ENCODE data around the gene TPPP. TPM values are rescaled to one million over a fixed set of nuclear protein-coding genes. Genes with fewer than 3 reads are reported as not detected.

TPPP gene
- total RNA-seq, 2 experiments from 2014 or later, result 0.53 to 0.55 TPM

GRCh38 chr5:652773-653350, 40.3 kb downstream of the TPPP start:
- no peaks in the 10 kb centered on the region for H3K27me3 Mint-ChIP-seq
- intact Hi-C loops (cut with micrococcal nuclease), result no loop called here
- no peak for DNase-seq
- H3K4me1 Mint-ChIP-seq (ENCODE audit: low read depth), result no peaks in the 10 kb centered on the region
- H3K9me3 Mint-ChIP-seq, result no peaks in the 10 kb centered on the region
- no peak overlapping the region for H3K27ac Mint-ChIP-seq
- ChIA-PET CTCF (interaction anchor here (1.0 to 1.4 kb wide), 2 partner anchors 17 to 206 kb away, joined by 4 to 7 read pairs; no protein-coding TSS in a partner anchor), POLR2A (no interaction called here)
- H3K36me3 Mint-ChIP-seq, result peaks cover 26% of the 10 kb centered on the region
- no peak overlapping the region for H3K4me3 Mint-ChIP-seq

- Mint-ChIP-seq H3K9me3 (no peaks in the 10 kb centered on the region), H3K4me3 (no peak overlapping the region), H3K27me3 (no peaks in the 10 kb centered on the region), H3K36me3 (peaks cover 22% of the 10 kb centered on the region), H3K4me1 (ENCODE audit: low read depth) (no peaks in the 10 kb centered on the region), H3K27ac (no peak overlapping the region)
- CTCF ChIA-PET, result no interaction called here
- intact Hi-C loops (cut with micrococcal nuclease), result no loop called here
- POLR2A ChIA-PET, result no interaction called here
- DNase-seq, result no peak
These were observed 41.1 kb downstream of the TPPP start for GRCh38 chr5:652023-652515.

DNA sequence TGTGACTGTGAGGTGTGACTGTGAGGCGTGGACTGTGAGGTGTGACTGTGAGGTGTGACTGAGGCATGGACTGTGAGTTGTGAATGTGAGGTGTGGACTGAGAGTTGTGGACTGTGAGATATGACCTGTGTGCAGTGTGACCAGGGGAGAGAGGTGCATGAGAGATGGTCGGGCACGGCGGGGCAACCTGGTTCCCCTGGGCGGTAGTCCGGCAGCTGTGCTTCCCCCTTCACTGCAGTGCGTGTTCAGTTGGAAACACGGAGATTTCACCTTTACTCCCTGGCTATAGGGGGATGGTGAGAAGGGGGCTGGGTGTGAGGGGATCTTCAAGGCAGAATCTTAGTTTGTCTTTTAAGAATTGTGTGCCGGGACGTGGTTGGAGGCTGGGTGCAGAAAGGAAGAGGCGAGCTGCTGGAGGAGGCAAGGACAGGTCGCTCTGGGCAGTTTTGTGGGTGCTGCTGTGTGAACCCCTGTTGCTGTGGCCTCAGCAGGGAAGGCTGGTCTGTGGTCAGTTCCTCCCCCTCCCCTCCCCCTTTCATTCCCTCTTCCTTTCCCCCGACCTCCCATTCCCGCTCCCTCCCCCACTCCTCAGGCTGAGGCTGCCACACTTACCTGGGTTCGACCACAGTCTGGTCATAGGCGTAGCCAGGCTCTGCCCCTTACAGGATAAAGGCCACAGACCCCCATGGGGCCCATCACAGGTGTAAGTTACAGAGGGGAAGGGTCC, 41.7 kb downstream of the TPPP start:
- ChIA-PET POLR2A (no interaction called here), CTCF (no interaction called here)
- peaks cover 19% of the 10 kb centered on the region for H3K36me3 Mint-ChIP-seq
- H3K27me3 Mint-ChIP-seq, result no peaks in the 10 kb centered on the region
- no peak overlapping the region for H3K4me3 Mint-ChIP-seq
- H3K9me3 Mint-ChIP-seq, result no peaks in the 10 kb centered on the region
- intact Hi-C loops (cut with micrococcal nuclease), result no loop called here
- no peak overlapping the region for H3K27ac Mint-ChIP-seq
- DNase-seq, result no peak
- no peaks in the 10 kb centered on the region for H3K4me1 Mint-ChIP-seq (ENCODE audit: low read depth)

GRCh38 chr5:647727-648126, 45.4 kb downstream of the TPPP start:
- Mint-ChIP-seq H3K4me3 (no peak overlapping the region), H3K36me3 (peaks cover 22% of the 10 kb centered on the region), H3K27ac (no peak overlapping the region), H3K4me1 (ENCODE audit: low read depth) (peaks cover 2% of the 10 kb centered on the region), H3K27me3 (no peaks in the 10 kb centered on the region), H3K9me3 (no peaks in the 10 kb centered on the region)
- no peak for DNase-seq
- ChIA-PET CTCF (no interaction called here), POLR2A (no interaction called here)
- intact Hi-C loops (cut with micrococcal nuclease), result no loop called here

DNA sequence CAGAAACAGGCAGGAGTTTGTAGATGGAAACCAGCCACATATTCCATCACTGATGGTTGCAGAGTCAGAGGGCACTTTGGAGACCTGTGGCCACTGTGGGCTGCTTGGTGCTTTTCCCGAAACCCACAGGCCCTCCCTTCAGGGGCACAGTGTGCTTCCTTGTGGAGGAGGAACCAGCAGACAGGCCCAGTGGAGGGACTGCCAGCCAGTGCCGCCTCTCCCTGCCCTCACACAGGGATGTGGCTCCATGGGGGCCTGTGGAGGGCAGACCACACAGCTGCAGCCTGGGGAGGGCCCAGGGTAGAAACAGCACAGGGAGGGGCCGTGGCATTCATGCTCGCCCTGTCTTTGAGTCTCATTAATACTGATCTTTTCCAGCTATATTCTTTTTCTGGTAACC, 45.8 kb downstream of the TPPP start:
- H3K36me3 Mint-ChIP-seq, result peaks cover 18% of the 10 kb centered on the region
- intact Hi-C loops (cut with micrococcal nuclease), result no loop called here
- no peak for DNase-seq
- POLR2A ChIA-PET, result interaction anchor here (1.2 kb wide), 1 partner anchor 36 kb away, joined by 3 read pairs; the partner anchor contains the start of gene CEP72
- no peak overlapping the region for H3K27ac Mint-ChIP-seq
- H3K4me3 Mint-ChIP-seq, result no peak overlapping the region
- H3K4me1 Mint-ChIP-seq (ENCODE audit: low read depth), result peaks cover 2% of the 10 kb centered on the region
- H3K27me3 Mint-ChIP-seq, result no peaks in the 10 kb centered on the region
- no peaks in the 10 kb centered on the region for H3K9me3 Mint-ChIP-seq
- CTCF ChIA-PET, result no interaction called here

DNA sequence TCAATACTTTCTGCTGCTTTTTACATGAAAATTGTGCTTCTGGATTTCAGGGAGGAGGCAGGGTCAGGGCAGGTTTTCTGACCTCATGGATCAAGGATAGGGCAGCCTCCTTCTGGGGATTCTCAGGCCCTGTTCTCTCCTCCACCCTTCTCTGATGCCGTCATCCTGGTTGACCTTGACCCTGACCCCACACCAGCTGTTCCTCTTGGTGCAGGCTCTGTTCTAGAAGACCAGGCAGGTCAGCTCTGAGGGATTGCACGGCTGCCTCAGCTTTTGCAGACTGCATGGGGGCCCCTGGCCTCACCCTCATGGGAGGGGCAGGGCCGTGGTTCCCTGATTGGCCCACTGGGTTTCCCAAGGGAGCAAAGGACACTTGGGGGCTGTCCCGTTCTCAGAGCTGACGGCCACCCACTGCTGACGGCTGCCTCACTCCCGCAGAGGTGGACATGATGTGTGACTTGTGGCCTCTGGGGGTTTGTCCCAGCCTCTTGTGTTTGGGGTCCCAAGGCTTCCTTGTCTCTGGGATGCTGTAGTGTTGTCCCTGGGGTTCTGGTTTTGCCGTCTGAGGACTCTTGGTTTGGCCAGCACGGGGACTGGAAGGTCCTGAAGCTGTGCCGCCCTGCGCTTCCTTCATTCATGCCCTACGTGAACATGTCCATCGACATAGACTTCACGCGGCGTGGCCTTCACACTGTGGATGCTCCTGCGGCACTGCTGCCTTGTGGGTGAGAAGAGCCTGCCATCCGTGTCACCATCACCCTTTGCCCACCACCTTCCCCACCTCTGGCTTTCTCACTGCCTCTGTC, 46.6 kb downstream of the TPPP start:
- DNase-seq, result no peak
- no peaks in the 10 kb centered on the region for H3K27me3 Mint-ChIP-seq
- CTCF ChIA-PET, result interaction anchor here (0.5 kb wide), 1 partner anchor 159 kb away, joined by 3 read pairs; no protein-coding TSS in a partner anchor
- POLR2A ChIA-PET, result interaction anchor here (1.2 kb wide), 1 partner anchor 35 kb away, joined by 3 read pairs; the partner anchor contains the start of gene CEP72
- H3K9me3 Mint-ChIP-seq, result no peaks in the 10 kb centered on the region
- H3K4me3 Mint-ChIP-seq, result no peak overlapping the region
- intact Hi-C loops (cut with micrococcal nuclease), result no loop called here
- H3K36me3 Mint-ChIP-seq, result peaks cover 12% of the 10 kb centered on the region
- H3K27ac Mint-ChIP-seq, result no peak overlapping the region
- H3K4me1 Mint-ChIP-seq (ENCODE audit: low read depth), result peaks cover 2% of the 10 kb centered on the region

DNA sequence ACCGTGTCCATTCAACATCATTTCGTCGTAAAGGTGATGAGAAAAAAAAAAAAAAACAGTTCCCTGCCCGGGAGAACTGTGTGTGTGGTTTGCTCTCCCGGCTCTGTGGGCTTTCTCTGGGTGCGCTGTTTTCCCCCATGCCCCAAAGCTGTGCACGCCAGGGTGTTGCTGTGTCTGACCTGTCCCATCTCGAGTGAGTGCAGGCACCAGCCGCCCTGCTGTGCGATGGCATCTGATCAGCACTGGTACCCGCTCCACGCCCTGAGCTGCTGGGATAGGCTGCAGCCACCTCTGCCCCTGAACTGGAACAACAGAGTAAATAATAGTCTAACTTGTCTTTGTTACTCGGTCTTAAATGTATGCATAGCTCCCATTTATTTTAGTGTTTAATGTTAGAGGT, 47.7 kb downstream of the TPPP start:
- Mint-ChIP-seq H3K4me3 (no peak overlapping the region), H3K36me3 (peaks cover 15% of the 10 kb centered on the region), H3K4me1 (ENCODE audit: low read depth) (peaks cover 2% of the 10 kb centered on the region), H3K27me3 (no peaks in the 10 kb centered on the region), H3K27ac (no peak overlapping the region), H3K9me3 (no peaks in the 10 kb centered on the region)
- ChIA-PET POLR2A (no interaction called here), CTCF (no interaction called here)
- no peak for DNase-seq
- intact Hi-C loops (cut with micrococcal nuclease), result no loop called here

DNA sequence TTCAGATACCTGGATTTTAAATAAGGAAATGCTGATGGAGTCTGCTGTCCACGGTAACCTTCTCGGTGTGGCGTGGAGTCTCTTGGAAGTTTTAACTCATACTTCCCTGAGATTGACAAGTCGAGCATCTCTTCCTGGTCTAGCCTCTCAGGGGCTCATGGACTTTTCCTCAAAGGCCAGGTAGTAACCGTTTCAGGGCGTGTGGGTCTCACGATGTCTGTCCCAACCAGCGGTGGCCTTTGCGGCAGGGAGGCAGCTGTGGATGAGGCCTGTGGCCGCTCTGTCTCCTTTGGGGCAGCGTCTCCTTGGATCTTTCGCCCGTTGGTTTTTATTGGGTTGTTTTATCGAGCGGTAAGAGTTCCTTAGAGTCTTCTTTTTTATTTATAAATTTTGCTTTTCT, 48.2 kb downstream of the TPPP start:
- peaks cover 2% of the 10 kb centered on the region for H3K4me1 Mint-ChIP-seq (ENCODE audit: low read depth)
- no peaks in the 10 kb centered on the region for H3K9me3 Mint-ChIP-seq
- CTCF ChIA-PET, result no interaction called here
- no peak overlapping the region for H3K4me3 Mint-ChIP-seq
- H3K36me3 Mint-ChIP-seq, result peaks cover 18% of the 10 kb centered on the region
- DNase-seq, result no peak
- intact Hi-C loops (cut with micrococcal nuclease), result no loop called here
- H3K27ac Mint-ChIP-seq, result no peak overlapping the region
- no peaks in the 10 kb centered on the region for H3K27me3 Mint-ChIP-seq
- POLR2A ChIA-PET, result no interaction called here

DNA sequence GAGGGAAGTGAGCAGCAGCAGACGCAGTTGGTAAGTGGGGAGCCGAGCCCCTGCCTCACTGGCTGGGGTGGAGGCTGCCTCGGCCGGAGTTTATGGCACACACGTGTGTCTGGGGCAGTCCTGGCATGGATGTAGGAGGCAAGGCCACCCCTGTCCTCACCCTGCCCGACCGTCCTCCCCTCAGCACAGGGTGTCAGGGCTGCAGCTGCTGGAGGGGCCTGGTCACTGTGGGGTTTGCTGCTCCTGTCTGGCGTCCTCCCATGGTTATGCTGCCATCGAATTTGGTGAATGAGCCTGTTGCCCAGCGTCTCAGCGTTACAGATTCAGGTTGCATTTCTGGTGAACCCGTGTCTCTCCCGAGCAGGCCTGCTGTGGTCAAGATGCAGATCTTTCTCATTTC, 48.6 kb downstream of the TPPP start:
- intact Hi-C loops (cut with micrococcal nuclease), result no loop called here
- Mint-ChIP-seq H3K4me3 (no peak overlapping the region), H3K27me3 (no peaks in the 10 kb centered on the region), H3K9me3 (no peaks in the 10 kb centered on the region), H3K36me3 (peaks cover 18% of the 10 kb centered on the region), H3K27ac (no peak overlapping the region), H3K4me1 (ENCODE audit: low read depth) (peaks cover 2% of the 10 kb centered on the region)
- no peak for DNase-seq
- ChIA-PET CTCF (no interaction called here), POLR2A (no interaction called here)

DNA sequence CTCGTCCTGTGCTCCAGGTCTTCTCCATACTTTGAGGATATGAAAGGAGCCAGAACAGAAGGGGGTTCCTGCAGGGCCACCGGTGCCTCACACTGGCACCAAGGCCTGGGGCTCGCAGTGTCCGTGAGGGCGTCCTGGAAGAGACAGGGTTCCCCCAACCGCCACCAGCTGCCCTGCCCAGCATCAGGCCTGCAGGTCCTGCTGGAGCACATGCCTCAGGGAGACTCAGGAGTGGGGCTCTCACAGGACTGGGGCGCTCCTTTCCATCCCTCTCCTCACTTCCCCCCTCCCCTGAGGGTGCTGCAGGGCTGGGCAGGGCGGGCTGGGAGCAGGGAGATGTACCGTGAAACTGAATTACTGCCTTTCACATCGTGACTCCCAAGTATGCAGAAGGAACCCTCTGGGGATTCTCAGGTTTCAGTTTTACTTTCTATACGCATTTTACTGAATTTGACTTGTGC, 49.3 kb downstream of the TPPP start:
- CTCF ChIA-PET, result interaction anchor here (1.3 kb wide), 1 partner anchor 26 kb away, joined by 3 read pairs; no protein-coding TSS in a partner anchor
- no peak overlapping the region for H3K4me3 Mint-ChIP-seq
- intact Hi-C loops (cut with micrococcal nuclease), result no loop called here
- DNase-seq, result no peak
- H3K27ac Mint-ChIP-seq, result no peak overlapping the region
- peaks cover 2% of the 10 kb centered on the region for H3K4me1 Mint-ChIP-seq (ENCODE audit: low read depth)
- peaks cover 19% of the 10 kb centered on the region for H3K36me3 Mint-ChIP-seq
- POLR2A ChIA-PET, result no interaction called here
- no peaks in the 10 kb centered on the region for H3K9me3 Mint-ChIP-seq
- H3K27me3 Mint-ChIP-seq, result no peaks in the 10 kb centered on the region

DNA sequence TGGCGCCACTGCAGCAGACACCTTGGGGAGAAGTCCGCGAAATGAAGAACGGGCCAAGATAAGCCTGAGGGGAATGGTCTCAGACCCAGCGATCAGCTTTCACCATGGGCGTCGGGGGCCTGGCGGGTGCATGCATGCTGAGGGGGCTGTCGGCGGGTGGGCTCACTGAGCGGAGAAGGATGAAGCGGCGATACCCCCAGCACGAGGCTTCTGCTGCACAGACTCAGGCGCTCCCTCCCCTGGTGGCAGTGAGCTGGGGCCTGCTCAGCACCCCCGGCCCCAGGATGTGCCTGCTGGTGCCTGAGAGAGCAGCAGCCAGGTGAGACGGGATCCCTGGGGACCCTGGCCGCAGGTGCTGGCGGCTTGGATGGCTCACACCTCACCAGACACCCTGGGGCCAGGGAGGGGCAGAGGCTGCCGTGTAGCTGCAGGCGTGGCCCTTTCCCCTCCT, 49.8 kb downstream of the TPPP start:
- H3K27ac Mint-ChIP-seq, result no peak overlapping the region
- no peaks in the 10 kb centered on the region for H3K27me3 Mint-ChIP-seq
- H3K9me3 Mint-ChIP-seq, result no peaks in the 10 kb centered on the region
- no peak overlapping the region for H3K4me3 Mint-ChIP-seq
- ChIA-PET CTCF (interaction anchor here (1.3 kb wide), 1 partner anchor 27 kb away, joined by 3 read pairs; no protein-coding TSS in a partner anchor), POLR2A (interaction anchor here (0.6 kb wide), 1 partner anchor 29 kb away, joined by 3 read pairs; no protein-coding TSS in a partner anchor)
- H3K4me1 Mint-ChIP-seq (ENCODE audit: low read depth), result peaks cover 2% of the 10 kb centered on the region
- H3K36me3 Mint-ChIP-seq, result peaks cover 19% of the 10 kb centered on the region
- intact Hi-C loops (cut with micrococcal nuclease), result no loop called here
- DNase-seq, result no peak

DNA sequence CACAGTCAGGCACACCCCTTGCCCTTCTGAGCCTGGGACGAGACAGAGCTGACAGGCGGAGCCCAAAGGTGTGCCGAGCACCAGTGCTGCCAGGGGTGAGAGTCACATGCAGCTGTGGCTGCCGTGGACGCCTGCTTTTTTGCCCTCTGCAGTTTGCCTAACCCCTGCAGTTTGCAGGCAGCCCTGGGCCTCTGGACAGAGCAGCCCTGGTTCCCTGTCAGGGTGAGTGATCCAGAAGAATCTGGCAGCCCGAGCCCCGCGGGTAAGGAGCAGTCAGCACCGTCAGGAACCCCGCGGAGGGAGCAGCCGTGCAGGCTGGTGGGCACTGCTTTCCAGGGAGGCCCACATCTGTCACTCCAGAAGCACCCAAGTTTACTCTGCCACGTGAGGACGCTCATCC, 50.7 kb downstream of the TPPP start:
- peaks cover 2% of the 10 kb centered on the region for H3K4me1 Mint-ChIP-seq (ENCODE audit: low read depth)
- no peak for DNase-seq
- CTCF ChIA-PET, result no interaction called here
- intact Hi-C loops (cut with micrococcal nuclease), result no loop called here
- no peak overlapping the region for H3K27ac Mint-ChIP-seq
- no peaks in the 10 kb centered on the region for H3K9me3 Mint-ChIP-seq
- peaks cover 25% of the 10 kb centered on the region for H3K36me3 Mint-ChIP-seq
- POLR2A ChIA-PET, result interaction anchor here (0.6 kb wide), 1 partner anchor 28 kb away, joined by 3 read pairs; no protein-coding TSS in a partner anchor
- H3K4me3 Mint-ChIP-seq, result no peak overlapping the region
- H3K27me3 Mint-ChIP-seq, result no peaks in the 10 kb centered on the region
